Embryonic facial prominence (tissue), 1 donor: ENCODE data around the gene ADCY3.

ENCODE experiments used
- DNase-seq: peaks from one replicate; pipeline ENCODE4 v3.0.0-alpha.2; 2016; ENCODE audit errors: extremely low spot score

Gene ADCY3

DNA sequence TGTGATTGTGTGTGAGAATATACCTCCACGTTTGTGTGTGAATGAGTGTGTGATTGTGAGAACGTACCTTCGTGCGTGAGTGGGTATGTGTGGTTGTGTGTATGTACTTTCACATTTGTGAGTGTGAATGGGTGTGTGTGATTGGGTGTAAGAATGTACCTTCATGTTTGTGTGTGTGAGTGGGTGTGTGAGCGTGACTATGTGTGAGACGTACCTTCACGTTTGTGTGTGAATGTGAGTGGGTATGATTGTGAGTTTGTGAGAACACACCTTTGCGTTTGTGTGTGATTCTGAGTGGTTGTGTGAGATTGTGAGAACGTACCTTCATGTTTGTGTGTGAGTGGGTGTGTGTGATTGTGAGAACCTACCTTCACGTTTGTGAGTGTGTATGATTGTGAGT is 5.8 kb upstream of the ADCY3 start:
- DNase-seq, result no peak

- DNase-seq, result no peak
These were observed 4.7 kb upstream of the ADCY3 start for GRCh38 chr2:24924732-24925131.

- no peak for DNase-seq
These were observed 4.2 kb upstream of the ADCY3 start for GRCh38 chr2:24924266-24924665.

- DNase-seq, result no peak
These were observed 3.1 kb upstream of the ADCY3 start for GRCh38 chr2:24923106-24923505.

DNA sequence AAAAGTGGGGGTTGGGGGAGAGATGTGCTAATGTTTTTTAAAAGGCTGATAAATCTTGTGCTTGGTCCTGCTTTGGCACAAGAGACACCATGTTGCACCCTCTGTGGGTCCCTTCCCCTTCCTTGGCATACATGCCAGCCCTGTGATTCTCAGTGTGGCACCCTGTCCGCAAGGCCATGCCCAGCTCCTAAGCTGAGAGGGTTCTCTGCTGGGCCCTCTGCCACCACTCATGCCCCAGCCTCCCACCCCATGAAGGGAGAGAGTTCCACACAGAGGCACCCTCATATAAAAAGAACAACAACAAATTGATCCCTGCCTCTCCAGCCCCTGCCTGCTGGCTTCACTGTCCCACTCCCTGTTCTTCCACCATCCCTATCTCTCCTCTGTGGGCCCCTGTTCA is 2.5 kb upstream of the ADCY3 start:
- DNase-seq, result no peak

GRCh38 chr2:24920809-24921441 is 888 bp upstream of the ADCY3 start:
- no peak for DNase-seq

DNA sequence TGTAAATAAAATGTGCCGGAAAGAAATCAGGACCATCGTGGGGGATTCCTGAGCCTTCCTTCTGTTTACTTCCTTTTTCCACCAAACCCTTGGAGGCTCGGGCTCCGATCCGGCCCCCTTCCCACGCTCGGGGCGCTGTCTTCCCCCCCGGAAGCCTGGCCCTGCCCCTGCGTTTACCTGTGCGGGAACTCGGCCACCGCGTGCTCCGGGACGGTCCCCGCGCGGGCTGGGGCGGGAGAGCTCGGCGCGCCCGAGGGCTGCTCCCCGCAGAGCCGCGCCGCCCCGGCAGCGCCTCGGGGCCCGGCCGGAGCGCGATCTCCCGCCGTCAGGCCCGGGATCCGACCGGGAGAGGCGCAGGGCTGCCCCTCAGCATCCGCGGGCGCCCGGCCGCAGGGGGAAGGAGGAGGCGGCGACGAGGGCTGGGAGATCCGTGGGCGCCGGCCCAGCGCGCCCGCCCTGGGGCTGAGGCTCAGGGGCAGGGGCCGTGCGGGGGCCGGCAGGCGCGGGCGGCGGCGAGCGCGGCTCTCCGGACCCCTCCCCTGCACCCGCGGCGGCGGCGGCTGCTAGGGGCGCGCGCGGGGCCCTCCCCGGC is 435 bp downstream of the ADCY3 start:
- DNase-seq, result no peak

DNA sequence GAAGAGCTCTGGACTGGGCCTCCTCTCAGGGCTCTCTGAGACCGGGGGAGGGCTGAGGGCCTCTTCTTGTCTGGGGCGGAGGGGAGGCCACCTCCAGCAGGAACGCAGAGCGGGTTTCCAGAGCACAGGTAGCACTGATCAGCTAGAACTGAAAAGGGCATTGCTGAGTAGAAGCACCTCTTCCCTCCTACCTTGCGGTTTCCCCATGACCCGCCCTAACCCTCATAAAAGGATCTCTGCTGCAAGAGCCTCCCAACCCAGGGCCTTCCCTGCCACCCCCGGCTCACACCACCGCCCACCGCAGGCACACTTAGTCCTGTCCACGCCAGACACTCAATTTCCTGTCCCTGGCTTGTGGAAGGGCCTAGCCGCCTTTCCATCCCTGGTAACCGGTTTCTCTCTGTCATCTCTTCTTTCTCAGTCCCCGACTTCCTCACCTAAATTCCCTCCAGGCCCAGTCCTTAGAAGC is 966 bp downstream of the ADCY3 start:
- DNase-seq, result no peak

DNA sequence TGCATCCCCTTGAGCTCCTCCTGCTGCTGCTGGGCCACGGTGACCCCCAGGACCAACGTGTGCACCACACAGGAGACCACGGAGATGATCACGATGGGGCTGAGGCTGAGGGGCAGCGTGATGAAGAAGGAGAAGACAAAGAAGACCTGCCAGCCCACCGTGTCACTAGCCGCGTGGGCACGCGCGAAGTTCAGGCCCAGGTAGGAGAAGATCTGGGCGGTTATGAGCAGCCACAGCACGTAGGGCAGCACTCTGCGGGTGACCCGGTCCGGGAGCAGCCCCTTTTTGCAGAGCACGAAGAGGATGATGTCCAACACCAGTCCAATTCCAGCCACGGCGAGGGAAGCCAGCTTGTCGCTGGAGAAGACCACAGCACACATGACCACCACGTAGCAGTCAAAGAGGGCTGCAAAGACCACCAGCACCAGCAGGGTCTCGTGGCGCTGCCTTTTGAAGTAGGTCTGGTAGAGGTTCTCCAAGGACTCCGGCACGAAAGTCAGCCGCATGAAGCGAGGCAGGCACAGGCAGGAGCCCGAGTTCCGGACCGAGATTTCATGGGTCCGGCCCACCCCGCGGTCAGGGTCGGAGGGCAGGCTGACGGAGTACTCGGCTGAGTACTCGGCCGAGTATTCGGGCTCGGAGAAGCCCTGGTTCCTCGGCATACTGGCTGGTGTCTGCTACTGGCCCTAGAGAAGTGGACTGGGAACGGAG is 1.6 kb downstream of the ADCY3 start:
- DNase-seq, result no peak

DNA sequence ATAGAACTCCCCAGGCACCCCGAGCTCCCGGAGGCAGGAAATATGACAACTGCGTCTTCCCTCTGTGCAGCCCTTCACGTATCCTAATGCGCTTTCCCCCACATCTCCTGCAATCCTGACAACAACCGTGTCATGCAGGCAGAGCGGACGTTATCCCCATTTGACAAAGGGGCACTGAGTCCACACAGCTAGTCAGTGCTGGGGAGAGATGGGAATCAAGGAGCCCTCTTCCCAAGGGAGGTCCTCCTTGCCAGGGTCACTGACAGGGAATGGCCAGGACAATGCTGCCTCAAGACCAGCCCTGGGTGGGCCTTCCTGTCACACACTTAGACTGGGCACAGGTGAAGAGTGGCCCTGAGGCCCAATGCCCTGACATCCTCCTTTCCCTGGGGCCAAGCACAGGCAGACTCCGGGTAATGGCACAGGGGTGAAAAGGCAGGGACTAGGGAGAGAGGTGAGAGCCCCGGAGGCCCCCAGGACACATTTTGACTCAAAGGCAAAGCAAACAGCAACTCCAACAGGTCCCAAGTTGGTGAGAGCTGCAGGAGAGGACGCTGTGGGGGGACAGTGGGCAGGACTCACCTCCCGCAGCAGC is 2.2 kb downstream of the ADCY3 start:
- DNase-seq, result no peak

DNA sequence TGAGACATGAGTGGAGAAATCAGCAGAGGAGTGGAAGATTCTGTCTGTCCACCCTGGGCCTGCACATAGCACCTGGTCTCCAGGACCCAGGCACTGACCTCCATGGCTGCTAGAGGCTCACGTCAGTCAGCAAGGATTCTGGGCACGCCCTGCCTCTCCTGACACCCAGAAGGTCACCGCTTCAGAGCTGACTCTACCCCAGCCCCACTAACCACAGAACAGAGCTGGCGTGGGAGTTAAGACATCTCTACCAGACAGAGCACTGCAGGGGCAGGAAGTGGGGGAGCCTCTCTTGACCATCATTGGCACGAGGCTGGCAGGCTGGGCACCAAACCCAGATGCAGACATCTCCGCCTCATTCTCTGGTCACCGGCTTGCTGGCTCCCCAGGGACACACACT is 3.0 kb downstream of the ADCY3 start:
- no peak for DNase-seq

GRCh38 chr2:24915796-24916195 is 4.2 kb downstream of the ADCY3 start:
- DNase-seq, result no peak

DNA sequence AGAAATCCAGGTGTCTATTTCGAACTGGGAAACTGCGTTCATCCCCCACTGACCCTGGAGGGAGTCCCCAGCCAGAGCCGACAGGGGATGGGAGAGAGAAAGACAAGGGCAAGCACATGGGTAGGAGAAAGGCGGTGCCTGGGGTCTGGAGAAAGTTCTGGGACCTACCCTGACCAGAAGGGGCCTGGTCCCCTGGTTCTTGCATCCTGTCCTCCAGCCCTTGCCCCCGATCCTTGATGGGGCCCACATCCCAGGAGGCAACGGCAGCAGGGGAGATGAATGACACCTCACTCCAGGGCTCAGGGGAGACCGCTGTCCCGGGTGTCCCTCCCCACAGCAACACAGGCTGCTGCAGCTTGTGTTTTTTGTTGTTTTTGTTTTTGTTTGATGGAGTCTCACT is 4.9 kb downstream of the ADCY3 start:
- no peak for DNase-seq

DNA sequence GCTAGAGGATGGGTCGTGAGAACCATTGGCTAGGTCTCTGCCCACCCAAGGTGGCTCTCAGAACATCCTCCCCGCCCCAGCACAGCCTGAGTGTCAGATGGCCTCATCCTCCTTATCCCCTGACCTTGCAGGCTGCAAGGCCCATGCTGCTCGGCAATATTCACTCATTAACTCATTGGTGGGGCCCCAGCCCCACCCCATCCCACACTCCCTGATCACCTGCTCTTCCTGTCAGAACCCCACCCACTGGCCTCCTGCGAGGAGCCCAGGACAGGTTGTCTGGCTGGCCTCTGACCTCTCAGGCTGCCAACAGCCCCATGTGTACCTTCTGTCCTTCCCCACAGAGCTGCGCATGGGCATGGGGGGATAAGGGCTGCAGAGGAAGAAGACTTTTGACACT is 5.3 kb downstream of the ADCY3 start:
- no peak for DNase-seq

DNA sequence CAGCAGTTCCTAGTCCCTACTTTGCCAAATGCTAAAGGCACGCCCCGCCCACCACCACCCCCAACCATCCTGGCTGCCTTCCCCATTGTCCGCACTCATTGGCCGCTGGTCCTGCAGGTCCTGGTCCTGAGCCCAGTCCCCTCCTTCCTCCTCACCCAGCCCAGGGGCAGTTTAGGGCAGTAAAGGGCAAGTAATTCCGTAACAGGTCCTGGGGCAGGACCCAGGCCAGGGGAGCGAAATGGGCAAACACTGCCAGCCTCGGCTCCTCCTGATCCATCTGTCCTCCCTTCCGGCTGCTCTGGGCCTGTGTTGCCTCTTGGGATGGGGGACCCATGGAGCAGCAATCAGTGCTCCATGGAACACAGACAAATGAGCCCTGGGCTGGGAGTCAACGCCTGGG is 6.1 kb downstream of the ADCY3 start:
- no peak for DNase-seq

DNA sequence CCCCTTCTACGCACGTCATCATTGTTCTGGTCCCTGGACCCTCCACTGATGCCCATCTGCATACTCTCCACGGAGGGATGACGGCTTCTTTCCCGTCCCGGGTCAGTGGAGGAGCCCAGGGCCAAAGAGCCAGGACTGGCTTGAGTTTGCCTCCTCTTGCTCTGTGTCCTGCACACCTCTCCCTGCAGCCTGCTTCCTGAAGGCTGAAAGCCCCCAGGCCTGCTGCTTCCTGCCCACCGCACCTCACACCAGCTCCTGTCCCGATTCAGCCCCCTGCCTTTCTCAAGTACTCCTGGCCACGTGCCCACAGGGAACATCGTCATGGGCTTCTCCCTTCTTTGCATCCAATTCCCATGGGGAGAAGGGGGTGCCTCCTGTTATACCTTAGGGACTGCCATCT is 7.1 kb downstream of the ADCY3 start:
- no peak for DNase-seq

DNA sequence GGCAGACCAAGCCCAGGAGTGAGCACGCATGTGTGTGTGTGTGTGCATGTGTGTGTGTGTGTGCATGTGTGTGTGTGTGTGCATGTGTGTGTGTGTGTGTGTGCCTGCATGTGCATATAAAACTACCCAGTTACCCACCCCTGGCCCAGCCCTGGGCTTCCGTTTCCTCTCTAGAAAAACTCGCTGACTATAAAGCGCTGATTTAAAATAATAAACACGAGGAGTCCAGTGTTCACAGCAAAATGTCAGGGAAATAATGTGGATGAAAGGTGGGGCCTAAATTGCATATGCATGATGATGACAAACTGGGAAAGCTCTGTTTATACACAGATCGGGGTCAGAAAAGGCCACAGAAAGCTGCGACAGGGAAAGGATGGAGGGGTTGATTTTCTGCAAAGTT is 7.5 kb downstream of the ADCY3 start:
- no peak for DNase-seq

DNA sequence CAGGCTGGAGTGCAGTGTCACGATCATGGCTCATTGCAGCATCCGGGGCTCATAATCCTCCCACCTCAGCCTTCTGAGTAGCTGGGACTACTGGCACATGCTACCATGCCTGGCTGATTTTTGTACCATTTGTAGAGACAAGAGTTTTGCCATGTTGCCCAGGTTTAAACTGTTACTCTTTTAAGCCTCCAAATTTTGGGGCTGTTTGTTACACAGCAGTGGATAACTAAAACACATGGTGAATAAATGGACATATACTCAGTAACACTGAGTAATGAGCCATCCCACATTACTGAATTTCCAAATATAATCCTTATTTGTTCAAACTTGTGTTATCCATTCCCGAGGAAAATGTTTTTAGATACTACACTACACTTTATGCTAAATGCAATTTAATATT is 9.8 kb downstream of the ADCY3 start:
- DNase-seq, result no peak

GRCh38 chr2:24909555-24910177 is 10.4 kb downstream of the ADCY3 start:
- peak; percentile 60 for DNase-seq

GRCh38 chr2:24908461-24908901 is 11.6 kb downstream of the ADCY3 start:
- DNase-seq, result no peak

- no peak for DNase-seq
These were observed 12.9 kb downstream of the ADCY3 start for GRCh38 chr2:24907116-24907515.

- no peak for DNase-seq
These were observed 13.6 kb downstream of the ADCY3 start for GRCh38 chr2:24906466-24906865.
